ENCODE results near the gene ARFGEF2. TPM values are rescaled to one million over a fixed set of nuclear protein-coding genes. Genes with fewer than 3 reads are reported as not detected.

The ARFGEF2 gene
- total RNA-seq, 1 experiment from 2014 or later = 22.2 TPM

GRCh38 chr20:48938670-48939069, 17.2 kb downstream of the ARFGEF2 start:
- no peak overlapping the region for H3K9ac ChIP-seq (ENCODE audit: low read length)
- H2AFZ ChIP-seq (ENCODE audit: low read depth, low read length, poor library complexity, severe bottlenecking) = no peak overlapping the region
- H3K9me3 ChIP-seq (ENCODE audit: control insufficient read depth in 1 of 2, insufficient read depth in 1 of 2, low read depth in 1 of 2, low read length in 2 of 2) = no peaks in the 10 kb centered on the region
- no peak for TF ChIP-seq ELF1 (IDR thresholded peaks at IDR 0.05; ENCODE audit: borderline replicate concordance, low read depth)
- TF ChIP-seq ZFX (IDR thresholded peaks at IDR 0.05) = no peak
- TF ChIP-seq, protein P1, sequence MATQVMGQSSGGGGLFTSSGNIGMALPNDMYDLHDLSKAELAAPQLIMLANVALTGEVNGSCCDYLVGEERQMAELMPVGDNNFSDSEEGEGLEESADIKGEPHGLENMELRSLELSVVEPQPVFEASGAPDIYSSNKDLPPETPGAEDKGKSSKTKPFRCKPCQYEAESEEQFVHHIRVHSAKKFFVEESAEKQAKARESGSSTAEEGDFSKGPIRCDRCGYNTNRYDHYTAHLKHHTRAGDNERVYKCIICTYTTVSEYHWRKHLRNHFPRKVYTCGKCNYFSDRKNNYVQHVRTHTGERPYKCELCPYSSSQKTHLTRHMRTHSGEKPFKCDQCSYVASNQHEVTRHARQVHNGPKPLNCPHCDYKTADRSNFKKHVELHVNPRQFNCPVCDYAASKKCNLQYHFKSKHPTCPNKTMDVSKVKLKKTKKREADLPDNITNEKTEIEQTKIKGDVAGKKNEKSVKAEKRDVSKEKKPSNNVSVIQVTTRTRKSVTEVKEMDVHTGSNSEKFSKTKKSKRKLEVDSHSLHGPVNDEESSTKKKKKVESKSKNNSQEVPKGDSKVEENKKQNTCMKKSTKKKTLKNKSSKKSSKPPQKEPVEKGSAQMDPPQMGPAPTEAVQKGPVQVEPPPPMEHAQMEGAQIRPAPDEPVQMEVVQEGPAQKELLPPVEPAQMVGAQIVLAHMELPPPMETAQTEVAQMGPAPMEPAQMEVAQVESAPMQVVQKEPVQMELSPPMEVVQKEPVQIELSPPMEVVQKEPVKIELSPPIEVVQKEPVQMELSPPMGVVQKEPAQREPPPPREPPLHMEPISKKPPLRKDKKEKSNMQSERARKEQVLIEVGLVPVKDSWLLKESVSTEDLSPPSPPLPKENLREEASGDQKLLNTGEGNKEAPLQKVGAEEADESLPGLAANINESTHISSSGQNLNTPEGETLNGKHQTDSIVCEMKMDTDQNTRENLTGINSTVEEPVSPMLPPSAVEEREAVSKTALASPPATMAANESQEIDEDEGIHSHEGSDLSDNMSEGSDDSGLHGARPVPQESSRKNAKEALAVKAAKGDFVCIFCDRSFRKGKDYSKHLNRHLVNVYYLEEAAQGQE (IDR thresholded peaks at IDR 0.05; ENCODE audit: low read depth) = no peak
- no peak for TF ChIP-seq CTCF (IDR thresholded peaks at IDR 0.05 in 2 of 3, conservative IDR thresholded peaks at IDR 0.05 in 1 of 3; ENCODE audit: borderline replicate concordance in 1 of 3, insufficient read depth in 1 of 3, low read depth in 2 of 3, low read length in 2 of 3)
- H3K9me2 ChIP-seq (ENCODE audit: insufficient read depth) = no peaks in the 10 kb centered on the region
- no peak overlapping the region for H3K4me3 ChIP-seq (replicated peaks in 1 of 2; ENCODE audit: low read depth in 1 of 2, low read length in 2 of 2)
- H3K27ac ChIP-seq (ENCODE audit: low read depth, low read length) = no peak overlapping the region
- DNase-seq (ENCODE audit: low read depth, low spot score) = no peak
- intact Hi-C loops (cut with micrococcal nuclease) = no loop called here
- CTCF ChIA-PET = no interaction called here
- H3K36me3 ChIP-seq (ENCODE audit: control insufficient read depth in 1 of 2, insufficient read depth in 2 of 2, low read length in 2 of 2) = peaks cover 4 to 7% of the 10 kb centered on the region in 2 experiments; a peak in 1 of 4 replicates
- no peaks in the 10 kb centered on the region for H3K27me3 ChIP-seq (ENCODE audit: insufficient read depth, low read length)
- RAD21 ChIA-PET (ENCODE audit: low non-redundant PET in 1 of 2, low total read pairs in 2 of 2, uncharacterized antibody in 2 of 2, unreplicated experiment in 2 of 2) = no interaction called here
- H3K4me1 ChIP-seq (ENCODE audit: control insufficient read depth in 1 of 2, insufficient read depth in 2 of 2, low read length in 2 of 2) = peaks cover 0 to 1% of the 10 kb centered on the region in 2 experiments; a peak in 2 of 4 replicates
- H3K79me2 ChIP-seq (ENCODE audit: insufficient read depth, low read length) = peaks cover 41% of the 10 kb centered on the region
- ATAC-seq = no peak
- no TSS peak for BruUV-seq (replicated peaks)
- POLR2A ChIA-PET = no interaction called here
- no peaks in the 10 kb centered on the region for H4K20me1 ChIP-seq (ENCODE audit: insufficient read depth)
- H3K4me2 ChIP-seq (ENCODE audit: low read length) = no peak overlapping the region
